DND-41 (cell line): ENCODE measurements around the gene C3AR1.
"Not testable (repeated sequence)": the region's sequence is repeated elsewhere in the genome, so short reads cannot be mapped to it uniquely, and the experiment has no call there.

Experiments used
- ATAC-seq: fragments of 200-7000 bp; cut with Tn5 transposase; 3 replicates; pipeline ENCODE4 v1.9.1; 2021; ENCODE audit warnings: low read depth; ENCODE audit not compliant: insufficient read depth
- DNase-seq: peaks from one replicate; pipeline ENCODE4 v3.0.0-alpha.2; 2020
- H2AFZ ChIP-seq: 2 replicates; pipeline ENCODE4 v1.6.0; 2012; ENCODE audit warnings: low read depth, low read length
- H3K27ac ChIP-seq: 2 replicates; pipeline ENCODE4 v1.5.1; 2012; ENCODE audit warnings: low read length, inconsistent platforms
- H3K27me3 ChIP-seq: fragments of 200-600 bp; sonication (generic); 2 replicates; pipeline ENCODE4 v1.6.0; 2012; ENCODE audit warnings: low read length, mild to moderate bottlenecking, inconsistent platforms; ENCODE audit not compliant: insufficient read depth, poor library complexity
- H3K36me3 ChIP-seq: 2 replicates; pipeline ENCODE4 v1.5.1; 2012; ENCODE audit warnings: low read length, inconsistent platforms; ENCODE audit not compliant: insufficient read depth
- H3K4me1 ChIP-seq: 2 replicates; pipeline ENCODE4 v1.5.1; 2012; ENCODE audit warnings: mild to moderate bottlenecking, low read length; ENCODE audit not compliant: insufficient read depth
- H3K4me2 ChIP-seq: 2 replicates; pipeline ENCODE4 v1.6.0; 2012; ENCODE audit warnings: mild to moderate bottlenecking, moderate library complexity, low read length, inconsistent platforms; ENCODE audit not compliant: insufficient read depth
- H3K4me3 ChIP-seq, 2 experiments: fragments of 200-600 bp in 1 of 2; shearing (Covaris generic) in 1 of 2; 2 replicates each; pipeline ENCODE4 v1.5.1; 2012 to 2016; ENCODE audit warnings: inconsistent platforms in 2 of 2, low read length in 2 of 2, mild to moderate bottlenecking in 2 of 2, low read depth in 1 of 2, moderate library complexity in 1 of 2
- H3K79me2 ChIP-seq: 2 replicates; pipeline ENCODE4 v1.6.0; 2012; ENCODE audit warnings: low read length, inconsistent platforms; ENCODE audit not compliant: insufficient read depth
- H3K9ac ChIP-seq: 2 replicates; pipeline ENCODE4 v1.6.0; 2012; ENCODE audit warnings: low read depth, mild to moderate bottlenecking, inconsistent platforms, low read length, moderate library complexity
- H3K9me3 ChIP-seq: 2 replicates; pipeline ENCODE4 v1.5.1; 2012; ENCODE audit warnings: low read length, moderate library complexity, mild to moderate bottlenecking, inconsistent platforms; ENCODE audit not compliant: insufficient read depth, severe bottlenecking
- H4K20me1 ChIP-seq: 2 replicates; pipeline ENCODE4 v1.6.0; 2012; ENCODE audit warnings: low read length; ENCODE audit not compliant: insufficient read depth
- EZH2 ChIP-seq: IDR thresholded peaks from 3 replicates; pipeline ENCODE4 v1.6.1; 2012; ENCODE audit warnings: borderline replicate concordance, low read depth, mild to moderate bottlenecking, moderate library complexity, low read length, inconsistent platforms; ENCODE audit not compliant: severe bottlenecking
- TF ChIP-seq, protein P1 (sequence below): IDR thresholded peaks from 2 replicates; pipeline ENCODE4 v1.5.1; 2012; ENCODE audit warnings: borderline replicate concordance, low read length, moderate library complexity, mild to moderate bottlenecking; ENCODE audit not compliant: poor library complexity, severe bottlenecking; ENCODE audit errors: extremely low read depth

C3AR1 gene

DNA sequence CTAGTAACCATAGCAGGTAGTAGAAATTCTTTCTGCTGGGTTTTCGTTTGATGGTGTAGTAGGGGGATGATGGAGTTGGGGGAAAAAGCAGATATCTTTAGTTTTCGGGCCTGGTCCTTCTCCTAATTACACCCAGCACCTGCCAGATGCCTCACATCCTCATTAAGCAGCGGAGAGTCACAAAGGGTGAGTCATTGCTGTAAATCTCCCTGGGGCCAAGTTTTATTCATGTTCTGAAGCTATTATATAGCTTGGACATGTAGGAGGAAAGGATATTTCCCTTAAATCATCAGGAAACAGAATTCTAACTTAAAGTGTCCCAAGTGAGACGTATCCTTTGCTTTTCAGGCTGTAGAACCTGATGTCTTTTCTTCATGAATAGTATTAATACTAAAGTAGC lies 11.0 kb upstream of the C3AR1 start:
- Histone ChIP-seq H3K79me2 (peaks cover 12% of the 10 kb centered on the region), H3K27me3 (no peaks in the 10 kb centered on the region), H3K9ac (no peak overlapping the region), H3K36me3 (no peaks in the 10 kb centered on the region), H3K27ac (no peak overlapping the region), H3K4me1 (peaks cover 17% of the 10 kb centered on the region), H2AFZ (no peak overlapping the region), H3K9me3 (no peaks in the 10 kb centered on the region), H3K4me2 (no peak overlapping the region), H4K20me1 (no peaks in the 10 kb centered on the region), H3K4me3 (no peak overlapping the region)
- DNase-seq = no peak
- TF ChIP-seq EZH2 = no peak
- TF ChIP-seq, protein P1, sequence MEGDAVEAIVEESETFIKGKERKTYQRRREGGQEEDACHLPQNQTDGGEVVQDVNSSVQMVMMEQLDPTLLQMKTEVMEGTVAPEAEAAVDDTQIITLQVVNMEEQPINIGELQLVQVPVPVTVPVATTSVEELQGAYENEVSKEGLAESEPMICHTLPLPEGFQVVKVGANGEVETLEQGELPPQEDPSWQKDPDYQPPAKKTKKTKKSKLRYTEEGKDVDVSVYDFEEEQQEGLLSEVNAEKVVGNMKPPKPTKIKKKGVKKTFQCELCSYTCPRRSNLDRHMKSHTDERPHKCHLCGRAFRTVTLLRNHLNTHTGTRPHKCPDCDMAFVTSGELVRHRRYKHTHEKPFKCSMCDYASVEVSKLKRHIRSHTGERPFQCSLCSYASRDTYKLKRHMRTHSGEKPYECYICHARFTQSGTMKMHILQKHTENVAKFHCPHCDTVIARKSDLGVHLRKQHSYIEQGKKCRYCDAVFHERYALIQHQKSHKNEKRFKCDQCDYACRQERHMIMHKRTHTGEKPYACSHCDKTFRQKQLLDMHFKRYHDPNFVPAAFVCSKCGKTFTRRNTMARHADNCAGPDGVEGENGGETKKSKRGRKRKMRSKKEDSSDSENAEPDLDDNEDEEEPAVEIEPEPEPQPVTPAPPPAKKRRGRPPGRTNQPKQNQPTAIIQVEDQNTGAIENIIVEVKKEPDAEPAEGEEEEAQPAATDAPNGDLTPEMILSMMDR = no peak
- no peak for ATAC-seq

DNA sequence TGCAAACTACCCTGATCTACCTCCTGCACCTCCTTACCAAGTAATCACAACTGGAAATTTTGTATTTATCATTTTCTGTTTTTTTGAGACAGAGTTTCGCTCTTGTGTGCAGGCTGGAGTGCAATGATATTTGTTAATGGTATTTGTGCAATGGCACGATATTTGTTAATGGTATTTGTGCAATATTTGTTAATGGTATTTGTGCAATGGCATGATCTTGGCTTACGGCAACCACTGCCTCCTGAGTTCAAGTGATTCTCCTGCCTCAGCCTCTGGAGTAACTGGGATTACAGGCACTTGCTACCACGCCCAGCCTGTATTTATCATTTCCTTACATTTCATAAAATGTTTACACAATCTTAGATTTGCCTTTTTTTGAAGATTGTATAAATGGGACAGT lies 10.2 kb upstream of the C3AR1 start:
- Histone ChIP-seq H3K27ac (no peak overlapping the region), H3K9me3 (no peaks in the 10 kb centered on the region), H3K4me3 (no peak overlapping the region), H3K4me1 (peaks cover 17% of the 10 kb centered on the region), H3K27me3 (no peaks in the 10 kb centered on the region), H3K79me2 (peaks cover 5% of the 10 kb centered on the region), H3K36me3 (no peaks in the 10 kb centered on the region), H2AFZ (no peak overlapping the region), H4K20me1 (no peaks in the 10 kb centered on the region), H3K4me2 (no peak overlapping the region), H3K9ac (no peak overlapping the region)
- TF ChIP-seq EZH2 = no peak
- TF ChIP-seq, protein P1 = no peak
- no peak for DNase-seq
- no peak for ATAC-seq

DNA sequence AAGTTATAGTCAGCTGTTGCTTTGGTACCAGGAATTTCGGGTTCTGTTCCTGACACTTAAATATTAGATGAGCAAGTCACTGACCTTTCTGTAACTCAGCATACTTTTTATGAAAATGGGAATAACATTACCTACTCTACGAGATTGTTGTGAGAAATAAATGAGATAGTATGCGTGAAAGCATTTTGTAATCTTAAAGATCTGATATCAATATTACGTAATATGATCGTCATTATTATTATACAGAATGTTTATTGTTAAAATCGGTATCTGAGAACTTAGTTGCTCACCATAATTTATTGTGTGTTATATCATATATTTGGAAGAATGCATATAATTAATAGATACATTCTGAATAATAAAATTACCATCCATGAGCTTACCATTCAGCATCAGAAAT lies 9.8 kb upstream of the C3AR1 start:
- Histone ChIP-seq H3K36me3 (no peaks in the 10 kb centered on the region), H3K27me3 (no peaks in the 10 kb centered on the region), H3K79me2 (0 out of 2 replicates have a peak, but pooled peaks cover under 1% of the 10 kb centered on the region), H3K9me3 (no peaks in the 10 kb centered on the region), H3K4me1 (peaks cover 12% of the 10 kb centered on the region), H3K9ac (no peak overlapping the region), H2AFZ (no peak overlapping the region), H4K20me1 (no peaks in the 10 kb centered on the region), H3K4me3 (no peak overlapping the region), H3K4me2 (no peak overlapping the region), H3K27ac (no peak overlapping the region)
- ATAC-seq (no peak), DNase-seq (no peak)
- TF ChIP-seq, protein P1 = no peak
- TF ChIP-seq EZH2 = no peak

DNA sequence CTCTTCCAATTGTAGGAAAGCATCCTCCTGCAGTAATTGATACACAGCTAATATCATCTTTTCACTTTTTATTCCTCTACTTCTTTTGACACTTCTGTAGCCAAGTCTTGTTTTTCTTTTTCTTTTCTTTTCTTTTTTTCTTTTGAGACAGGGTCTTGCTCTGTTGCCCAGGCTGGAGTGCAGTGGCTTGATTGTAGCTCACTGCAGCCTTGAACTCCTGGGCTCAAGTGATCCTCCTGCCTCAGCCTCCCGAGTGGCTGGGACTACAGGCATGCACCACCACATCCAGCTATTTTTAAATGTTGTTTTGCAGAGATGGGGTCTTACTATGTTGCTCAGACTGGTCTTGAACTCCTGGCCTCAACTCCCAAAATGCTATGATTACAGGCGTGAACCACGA lies 5.7 kb upstream of the C3AR1 start:
- H3K4me2 ChIP-seq, H4K20me1 ChIP-seq, H3K4me3 ChIP-seq, H3K4me1 ChIP-seq, H2AFZ ChIP-seq, DNase-seq, H3K9me3 ChIP-seq, H3K27ac ChIP-seq, H3K36me3 ChIP-seq, ATAC-seq, H3K27me3 ChIP-seq, H3K79me2 ChIP-seq, H3K9ac ChIP-seq: not testable (repeated sequence)
